ENCODE measurements around the gene EPS15.
"Not testable (repeated sequence)": the region's sequence is repeated elsewhere in the genome, so short reads cannot be mapped to it uniquely, and the experiment has no call there.

The EPS15 gene

GRCh38 chr1:51329443-51330325 is 189.4 kb downstream of the EPS15 start:
- Mint-ChIP-seq H3K4me3 (peak overlapping the region; percentile 45), H3K36me3 (ENCODE audit: low read depth) (no peaks in the 10 kb centered on the region), H3K27me3 (peaks cover 37% of the 10 kb centered on the region), H3K9me3 (no peaks in the 10 kb centered on the region), H3K4me1 (ENCODE audit: low read depth) (peaks cover 22% of the 10 kb centered on the region), H3K27ac (no peak overlapping the region)

- Mint-ChIP-seq H3K9me3 (no peaks in the 10 kb centered on the region), H3K36me3 (ENCODE audit: low read depth) (no peaks in the 10 kb centered on the region), H3K4me1 (ENCODE audit: low read depth) (peaks cover 22% of the 10 kb centered on the region), H3K4me3 (no peak overlapping the region), H3K27me3 (peaks cover 37% of the 10 kb centered on the region), H3K27ac (no peak overlapping the region)
These were observed 190.1 kb downstream of the EPS15 start for GRCh38 chr1:51328926-51329325.

GRCh38 chr1:51328279-51328678 is 190.8 kb downstream of the EPS15 start:
- Mint-ChIP-seq H3K27ac (no peak overlapping the region), H3K36me3 (ENCODE audit: low read depth) (no peaks in the 10 kb centered on the region), H3K4me3 (no peak overlapping the region), H3K4me1 (ENCODE audit: low read depth) (peaks cover 22% of the 10 kb centered on the region), H3K27me3 (peaks cover 37% of the 10 kb centered on the region), H3K9me3 (no peaks in the 10 kb centered on the region)

- Mint-ChIP-seq H3K27ac (no peak overlapping the region), H3K4me1 (ENCODE audit: low read depth) (peaks cover 22% of the 10 kb centered on the region), H3K4me3 (no peak overlapping the region), H3K9me3 (no peaks in the 10 kb centered on the region), H3K36me3 (ENCODE audit: low read depth) (no peaks in the 10 kb centered on the region), H3K27me3 (peaks cover 37% of the 10 kb centered on the region)
These were observed 191.7 kb downstream of the EPS15 start for GRCh38 chr1:51327386-51327785.

- Mint-ChIP-seq H3K27me3 (peaks cover 35% of the 10 kb centered on the region), H3K4me1 (ENCODE audit: low read depth) (peaks cover 20% of the 10 kb centered on the region), H3K9me3 (no peaks in the 10 kb centered on the region), H3K36me3 (ENCODE audit: low read depth) (no peaks in the 10 kb centered on the region), H3K27ac (no peak overlapping the region), H3K4me3 (no peak overlapping the region)
These were observed 192.2 kb downstream of the EPS15 start for GRCh38 chr1:51326839-51327238.

- no peak overlapping the region for H3K4me3 Mint-ChIP-seq
These were observed 192.9 kb downstream of the EPS15 start for GRCh38 chr1:51325878-51326755.

GRCh38 chr1:51325391-51325790 is 193.7 kb downstream of the EPS15 start:
- Mint-ChIP-seq H3K4me1 (ENCODE audit: low read depth) (peaks cover 7% of the 10 kb centered on the region), H3K4me3 (no peak overlapping the region), H3K9me3 (no peaks in the 10 kb centered on the region), H3K27ac (no peak overlapping the region), H3K27me3 (peaks cover 22% of the 10 kb centered on the region), H3K36me3 (ENCODE audit: low read depth) (no peaks in the 10 kb centered on the region)

More at GRCh38 chr1:51325878-51326755, 192.9 kb downstream of the EPS15 start:
- Mint-ChIP-seq H3K36me3 (ENCODE audit: low read depth) (no peaks in the 10 kb centered on the region), H3K4me1 (ENCODE audit: low read depth) (peaks cover 13% of the 10 kb centered on the region), H3K27me3 (peaks cover 27% of the 10 kb centered on the region), H3K9me3 (no peaks in the 10 kb centered on the region), H3K27ac (no peak overlapping the region)

- peaks cover 22% of the 10 kb centered on the region for H3K27me3 Mint-ChIP-seq
- not testable (repeated sequence) for H3K36me3 Mint-ChIP-seq (ENCODE audit: low read depth); H3K27ac Mint-ChIP-seq; H3K4me3 Mint-ChIP-seq; H3K9me3 Mint-ChIP-seq; H3K4me1 Mint-ChIP-seq (ENCODE audit: low read depth)
These were observed 194.1 kb downstream of the EPS15 start for GRCh38 chr1:51325011-51325385.

- Mint-ChIP-seq H3K4me3 (no peak overlapping the region), H3K9me3 (no peaks in the 10 kb centered on the region), H3K36me3 (ENCODE audit: low read depth) (no peaks in the 10 kb centered on the region), H3K4me1 (ENCODE audit: low read depth) (peaks cover 5% of the 10 kb centered on the region), H3K27me3 (peaks cover 21% of the 10 kb centered on the region), H3K27ac (no peak overlapping the region)
These were observed 194.6 kb downstream of the EPS15 start for GRCh38 chr1:51324251-51325010.

- no peak overlapping the region for H3K4me3 Mint-ChIP-seq
- peaks cover 14% of the 10 kb centered on the region for H3K27me3 Mint-ChIP-seq
- no peaks in the 10 kb centered on the region for H3K9me3 Mint-ChIP-seq
- no peaks in the 10 kb centered on the region for H3K36me3 Mint-ChIP-seq (ENCODE audit: low read depth)
- peaks cover 5% of the 10 kb centered on the region for H3K4me1 Mint-ChIP-seq (ENCODE audit: low read depth)
- no peak overlapping the region for H3K27ac Mint-ChIP-seq
These were observed 195.3 kb downstream of the EPS15 start for GRCh38 chr1:51323778-51324177.

- H3K27me3 Mint-ChIP-seq: peaks cover 7% of the 10 kb centered on the region
- H3K9me3 Mint-ChIP-seq: no peaks in the 10 kb centered on the region
- peaks cover 4% of the 10 kb centered on the region for H3K4me1 Mint-ChIP-seq (ENCODE audit: low read depth)
- no peak overlapping the region for H3K4me3 Mint-ChIP-seq
- H3K36me3 Mint-ChIP-seq (ENCODE audit: low read depth): no peaks in the 10 kb centered on the region
- H3K27ac Mint-ChIP-seq: no peak overlapping the region
These were observed 196.5 kb downstream of the EPS15 start for GRCh38 chr1:51322417-51323101.

- Mint-ChIP-seq H3K36me3 (ENCODE audit: low read depth) (no peaks in the 10 kb centered on the region), H3K4me3 (no peak overlapping the region), H3K4me1 (ENCODE audit: low read depth) (no peaks in the 10 kb centered on the region), H3K9me3 (no peaks in the 10 kb centered on the region), H3K27ac (no peak overlapping the region), H3K27me3 (peaks cover 4% of the 10 kb centered on the region)
These were observed 197.2 kb downstream of the EPS15 start for GRCh38 chr1:51321924-51322280.

- Mint-ChIP-seq H3K36me3 (ENCODE audit: low read depth) (no peaks in the 10 kb centered on the region), H3K27me3 (peaks cover under 1% of the 10 kb centered on the region), H3K4me1 (ENCODE audit: low read depth) (no peaks in the 10 kb centered on the region), H3K9me3 (no peaks in the 10 kb centered on the region), H3K4me3 (no peak overlapping the region), H3K27ac (no peak overlapping the region)
These were observed 197.8 kb downstream of the EPS15 start for GRCh38 chr1:51320967-51321923.

All from stimulated activated naive CD8-positive, alpha-beta T cell treated with anti-CD3 and anti-CD28 coated beads, Interleukin-15, Interleukin-2, amounts not matched to agents 100 ng/mL and 50 ng/mL, for 24 hours (primary cell).